CD4-positive, alpha-beta T cell treated with Interleukin-6 at 100 ng/mL for 8 hours (primary cell): ENCODE data around the gene CCNY.
A peak's percentile ranks its signal among the peaks of the same experiment; 100 is the strongest.

ENCODE experiments used
- DNase-seq: peaks from one replicate; pipeline ENCODE4 v3.0.0-alpha.2; 2020; ENCODE audit warnings: mixed read lengths, low spot score

Gene CCNY

GRCh38 chr10:35559416-35559815 is 223.1 kb downstream of the CCNY start:
- DNase-seq: no peak

- no peak for DNase-seq
Observed at GRCh38 chr10:35561715-35562114, 225.4 kb downstream of the CCNY start.

GRCh38 chr10:35562427-35562826 is 226.1 kb downstream of the CCNY start:
- no peak for DNase-seq

GRCh38 chr10:35563261-35563891 is 227.1 kb downstream of the CCNY start:
- DNase-seq: peak; percentile 25

- DNase-seq: no peak
Observed at GRCh38 chr10:35564341-35564968, 228.1 kb downstream of the CCNY start.

GRCh38 chr10:35565602-35566081 is 229.3 kb downstream of the CCNY start:
- DNase-seq: no peak

- no peak for DNase-seq
Observed at GRCh38 chr10:35567951-35568350, 231.6 kb downstream of the CCNY start.

GRCh38 chr10:35568483-35569015 is 232.2 kb downstream of the CCNY start:
- DNase-seq: no peak

- DNase-seq: no peak
Observed at GRCh38 chr10:35569111-35569707, 232.9 kb downstream of the CCNY start.

- no peak for DNase-seq
Observed at GRCh38 chr10:35569836-35570235, 233.5 kb downstream of the CCNY start.

GRCh38 chr10:35570397-35570796 is 234.1 kb downstream of the CCNY start:
- DNase-seq: no peak

GRCh38 chr10:35572583-35572982 is 236.3 kb downstream of the CCNY start:
- DNase-seq: no peak

- no peak for DNase-seq
Observed at GRCh38 chr10:35573796-35574195, 237.5 kb downstream of the CCNY start.

- no peak for DNase-seq
Observed at GRCh38 chr10:35574924-35575352, 238.6 kb downstream of the CCNY start.

- DNase-seq: no peak
Observed at GRCh38 chr10:35575640-35576039, 239.3 kb downstream of the CCNY start.

GRCh38 chr10:35576730-35577129 is 240.4 kb downstream of the CCNY start:
- no peak for DNase-seq

- DNase-seq: no peak
Observed at GRCh38 chr10:35577926-35578617, 241.8 kb downstream of the CCNY start.

- no peak for DNase-seq
Observed at GRCh38 chr10:35578618-35578956, 242.3 kb downstream of the CCNY start.

- no peak for DNase-seq
Observed at GRCh38 chr10:35579116-35579515, 242.8 kb downstream of the CCNY start.

- DNase-seq: no peak
Observed at GRCh38 chr10:35579726-35580422, 243.6 kb downstream of the CCNY start.

- no peak for DNase-seq
Observed at GRCh38 chr10:35580423-35580770, 244.1 kb downstream of the CCNY start.

GRCh38 chr10:35581655-35582054 is 245.3 kb downstream of the CCNY start:
- DNase-seq: no peak
